ENCODE results near the gene VPS45. TPM values are rescaled to one million over a fixed set of nuclear protein-coding genes. Genes with fewer than 3 reads are reported as not detected.

The VPS45 gene
- total and polyA plus RNA-seq, 2 of the 4 experiments (the other 2 are of a cell fraction), result 32.4 to 33.3 TPM

- dilution Hi-C loops (cut with HindIII; ENCODE audit: low sequenced_read_pairs, unreplicated experiment), result no loop called here
- Histone ChIP-seq H3K9me1 (ENCODE audit: insufficient read depth, low read length) (no peaks in the 10 kb centered on the region), H3K27me3 (ENCODE audit: control insufficient read depth, insufficient read depth, low read length) (no peaks in the 10 kb centered on the region), H3K79me1 (ENCODE audit: low read depth in 1 of 2, low read length in 2 of 2) (peaks cover 0 to 3% of the 10 kb centered on the region in 2 experiments; a peak in 1 of 4 replicates), H3K4ac (ENCODE audit: low read depth, low read length) (no peak overlapping the region), H2AFZ (replicated peaks; ENCODE audit: low read length, poor library complexity) (no peak overlapping the region), H3K4me1 (ENCODE audit: control insufficient read depth, insufficient read depth, low read length) (peaks cover 3% of the 10 kb centered on the region; the same call in 1 of the 2 replicates), H2AK5ac (ENCODE audit: low read depth, low read length) (no peak overlapping the region), H3K4me2 (ENCODE audit: low read depth, low read length) (no peak overlapping the region), H4K8ac (ENCODE audit: low read depth in 2 of 2, low read length in 2 of 2) (no peak overlapping the region), H3K56ac (ENCODE audit: extremely low read depth, insufficient read depth, low read length) (no peak overlapping the region), H3K14ac (replicated peaks; ENCODE audit: low read depth, low read length) (no peak overlapping the region), H2AK9ac (replicated peaks; ENCODE audit: low read depth, low read length, poor library complexity) (no peak overlapping the region), H3K18ac (ENCODE audit: low read depth, low read length) (no peak overlapping the region), H2BK15ac (ENCODE audit: low read depth, low read length) (no peak overlapping the region), H3K4me3 (ENCODE audit: insufficient read depth, low read depth, low read length) (no peak overlapping the region), H3K36me3 (ENCODE audit: control insufficient read depth, insufficient read depth, low read length) (peaks cover 5% of the 10 kb centered on the region; the same call in 1 of the 2 replicates), H3K9ac (ENCODE audit: low read depth, low read length) (no peak overlapping the region), H4K5ac (ENCODE audit: low read depth, low read length) (no peak overlapping the region), H4K91ac (ENCODE audit: insufficient read depth, low read depth, low read length) (no peak overlapping the region), H2BK120ac (ENCODE audit: low read depth, low read length) (no peak overlapping the region), H3K9me3 (ENCODE audit: control insufficient read depth, insufficient read depth, low read length) (no peaks in the 10 kb centered on the region), H2BK5ac (ENCODE audit: low read depth, low read length, poor library complexity, severe bottlenecking) (no peak overlapping the region), H4K20me1 (ENCODE audit: insufficient read depth, low read length) (no peaks in the 10 kb centered on the region), H3K23ac (ENCODE audit: low read depth, low read length) (peak overlapping the region; percentile 12; the same call in 1 of the 2 replicates), H3K27ac (ENCODE audit: insufficient read depth, low read length) (no peak overlapping the region), H2BK20ac (ENCODE audit: low read depth, low read length) (no peak overlapping the region)
- ChIA-PET POLR2A (ENCODE audit: unreplicated experiment) (interaction anchor here (0.9 to 1.0 kb wide), 2 partner anchors 8 to 11 kb away, joined by 3 to 4 read pairs; partner anchors contain the start of gene PLEKHO1), CTCF (interaction anchor here (0.6 to 1.3 kb wide), 3 partner anchors 8 to 24 kb away, joined by 3 to 4 read pairs (median 3); partner anchors contain the start of gene PLEKHO1)
- no TSS peak for BruUV-seq (replicated peaks)
- intact Hi-C loops (cut with micrococcal nuclease), result no loop called here
- TF ChIP-seq FOS (IDR thresholded peaks at IDR 0.05; ENCODE audit: low read depth, low read length), result no peak
- no peak for TF ChIP-seq RFX5 (IDR thresholded peaks at IDR 0.05; ENCODE audit: low read depth, low read length)
- no peak for TF ChIP-seq CEBPB (IDR thresholded peaks at IDR 0.05; ENCODE audit: low read depth, low read length)
- peak; percentile 42 for DNase-seq
- ATAC-seq (ENCODE audit: low read depth), result no peak; the same call in 1 of the 2 replicates
- in situ Hi-C loops (cut with MboI; ENCODE audit: low sequenced_read_pairs), result no loop called here
Measured at GRCh38 chr1:150141452-150141851, 73.9 kb downstream of the VPS45 start.
